DND-41 (cell line): ENCODE measurements around the gene SLC27A4.
A peak's percentile ranks its signal among the peaks of the same experiment; 100 is the strongest.

ENCODE experiments used
- ATAC-seq: fragments of 200-7000 bp; cut with Tn5 transposase; 3 replicates; pipeline ENCODE4 v1.9.1; 2021; ENCODE audit warnings: low read depth; ENCODE audit not compliant: insufficient read depth
- DNase-seq: peaks from one replicate; pipeline ENCODE4 v3.0.0-alpha.2; 2020
- H2AFZ ChIP-seq: 2 replicates; pipeline ENCODE4 v1.6.0; 2012; ENCODE audit warnings: low read depth, low read length
- H3K27ac ChIP-seq: 2 replicates; pipeline ENCODE4 v1.5.1; 2012; ENCODE audit warnings: low read length, inconsistent platforms
- H3K27me3 ChIP-seq: fragments of 200-600 bp; sonication (generic); 2 replicates; pipeline ENCODE4 v1.6.0; 2012; ENCODE audit warnings: low read length, mild to moderate bottlenecking, inconsistent platforms; ENCODE audit not compliant: insufficient read depth, poor library complexity
- H3K36me3 ChIP-seq: 2 replicates; pipeline ENCODE4 v1.5.1; 2012; ENCODE audit warnings: low read length, inconsistent platforms; ENCODE audit not compliant: insufficient read depth
- H3K4me1 ChIP-seq: 2 replicates; pipeline ENCODE4 v1.5.1; 2012; ENCODE audit warnings: mild to moderate bottlenecking, low read length; ENCODE audit not compliant: insufficient read depth
- H3K4me2 ChIP-seq: 2 replicates; pipeline ENCODE4 v1.6.0; 2012; ENCODE audit warnings: mild to moderate bottlenecking, moderate library complexity, low read length, inconsistent platforms; ENCODE audit not compliant: insufficient read depth
- H3K4me3 ChIP-seq, 2 experiments: fragments of 200-600 bp in 1 of 2; shearing (Covaris generic) in 1 of 2; 2 replicates each; pipeline ENCODE4 v1.5.1; 2012 to 2016; ENCODE audit warnings: inconsistent platforms in 2 of 2, low read length in 2 of 2, mild to moderate bottlenecking in 2 of 2, low read depth in 1 of 2, moderate library complexity in 1 of 2
- H3K79me2 ChIP-seq: 2 replicates; pipeline ENCODE4 v1.6.0; 2012; ENCODE audit warnings: low read length, inconsistent platforms; ENCODE audit not compliant: insufficient read depth
- H3K9ac ChIP-seq: 2 replicates; pipeline ENCODE4 v1.6.0; 2012; ENCODE audit warnings: low read depth, mild to moderate bottlenecking, inconsistent platforms, low read length, moderate library complexity
- H3K9me3 ChIP-seq: 2 replicates; pipeline ENCODE4 v1.5.1; 2012; ENCODE audit warnings: low read length, moderate library complexity, mild to moderate bottlenecking, inconsistent platforms; ENCODE audit not compliant: insufficient read depth, severe bottlenecking
- H4K20me1 ChIP-seq: 2 replicates; pipeline ENCODE4 v1.6.0; 2012; ENCODE audit warnings: low read length; ENCODE audit not compliant: insufficient read depth
- CTCF ChIP-seq: IDR thresholded peaks from 2 replicates; pipeline ENCODE4 v1.5.1; 2012; ENCODE audit warnings: borderline replicate concordance, low read length, moderate library complexity, mild to moderate bottlenecking; ENCODE audit not compliant: poor library complexity, severe bottlenecking; ENCODE audit errors: extremely low read depth
- EZH2 ChIP-seq: IDR thresholded peaks from 3 replicates; pipeline ENCODE4 v1.6.1; 2012; ENCODE audit warnings: borderline replicate concordance, low read depth, mild to moderate bottlenecking, moderate library complexity, low read length, inconsistent platforms; ENCODE audit not compliant: severe bottlenecking

The SLC27A4 gene

GRCh38 chr9:128321343-128321742 lies 19.0 kb upstream of the SLC27A4 start:
- Histone ChIP-seq H3K36me3 (peaks cover 30% of the 10 kb centered on the region), H3K9ac (peak overlapping the region; percentile 57)
- ATAC-seq = no peak

DNA sequence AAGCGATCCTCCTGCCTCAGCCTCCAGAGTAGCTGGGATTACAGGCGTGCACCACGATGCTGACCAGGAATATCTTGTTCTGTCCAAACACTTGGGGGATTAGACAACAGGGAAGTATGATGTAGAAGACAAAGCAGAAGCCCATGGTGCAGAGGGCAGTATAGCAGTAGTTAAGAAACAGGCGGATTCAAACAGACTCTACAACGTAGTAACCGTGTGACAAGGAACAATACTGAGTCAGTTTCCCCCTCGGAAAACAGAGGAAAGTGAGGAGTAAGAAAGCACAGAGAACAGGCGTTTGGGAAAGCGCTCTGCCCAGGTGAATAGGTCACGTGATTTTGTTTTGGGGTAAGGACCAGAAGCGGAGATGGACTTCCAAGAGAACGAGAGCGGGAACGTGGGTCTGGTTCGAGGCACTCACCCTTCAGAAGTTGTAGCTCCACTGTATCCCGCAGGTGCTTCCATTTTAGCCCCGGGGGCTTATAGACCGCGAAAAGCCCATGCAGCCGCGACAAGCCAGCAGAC lies 18.4 kb upstream of the SLC27A4 start:
- Histone ChIP-seq H2AFZ (peak overlapping the region; percentile 82), H3K27me3 (no peaks in the 10 kb centered on the region), H3K9ac (peak overlapping the region; percentile 57), H4K20me1 (no peaks in the 10 kb centered on the region; the same call in 1 of the 2 replicates), H3K9me3 (no peaks in the 10 kb centered on the region), H3K4me1 (peaks cover 26% of the 10 kb centered on the region), H3K27ac (peak overlapping the region; percentile 95), H3K36me3 (peaks cover 27% of the 10 kb centered on the region), H3K4me2 (peak overlapping the region; percentile 68), H3K79me2 (peaks cover 43% of the 10 kb centered on the region), H3K4me3 (peak overlapping the region; percentile 74 to 80; a peak in 3 of 4 replicates)
- TF ChIP-seq CTCF (no peak), EZH2 (no peak)
- ATAC-seq (peak; percentile 8; the same call in 1 of the 3 replicates), DNase-seq (no peak)

More at GRCh38 chr9:128321343-128321742, 19.0 kb upstream of the SLC27A4 start:
- peaks cover 43% of the 10 kb centered on the region for H3K79me2 ChIP-seq
- no peak overlapping the region; the same call in 1 of the 2 replicates for H2AFZ ChIP-seq
- peak overlapping the region; percentile 68 for H3K4me2 ChIP-seq
- H3K4me1 ChIP-seq = peaks cover 26% of the 10 kb centered on the region
- H3K9me3 ChIP-seq = no peaks in the 10 kb centered on the region
- no peaks in the 10 kb centered on the region for H3K27me3 ChIP-seq
- H3K4me3 ChIP-seq = peak overlapping the region; percentile 74 to 80; a peak in 3 of 4 replicates
- H4K20me1 ChIP-seq = no peaks in the 10 kb centered on the region; the same call in 1 of the 2 replicates
- no peak overlapping the region for H3K27ac ChIP-seq
- no peak for DNase-seq
- TF ChIP-seq EZH2 = no peak

GRCh38 chr9:128322404-128323211 lies 17.7 kb upstream of the SLC27A4 start, which contains the start of the genes COQ4 and TRUB2:
TSS of gene COQ4 (plus strand) at chr9:128322839. CDS start at chr9:128322859, 20 bp downstream.
TSS of gene TRUB2 (minus strand) at chr9:128322447. CDS start at chr9:128322408, 39 bp downstream.
- Histone ChIP-seq H3K79me2 (peaks cover 43% of the 10 kb centered on the region), H3K4me1 (peaks cover 26% of the 10 kb centered on the region), H3K27me3 (no peaks in the 10 kb centered on the region), H3K36me3 (peaks cover 23% of the 10 kb centered on the region), H3K9me3 (no peaks in the 10 kb centered on the region), H3K27ac (peak within 1 kb of the TSS; percentile 95), H2AFZ (peak within 1 kb of the TSS; percentile 94), H3K9ac (peak within 1 kb of the TSS; percentile 57), H4K20me1 (no peaks in the 10 kb centered on the region; the same call in 1 of the 2 replicates), H3K4me3 (peak within 1 kb of the TSS; percentile 74 to 80), H3K4me2 (peak within 1 kb of the TSS; percentile 68)
- DNase-seq (peak; percentile 93), ATAC-seq (peak; percentile 90)
- TF ChIP-seq CTCF (no peak), EZH2 (no peak)
